Astrocyte (in vitro differentiated cells and primary cell): ENCODE measurements around the gene SLC6A3.

Source experiments
- CTCF ChIP-seq: IDR thresholded peaks from 2 replicates; pipeline ENCODE4 v1.5.1; 2011; ENCODE audit warnings: low read depth, mild to moderate bottlenecking, inconsistent platforms, low read length, moderate library complexity; ENCODE audit not compliant: insufficient read depth
- EZH2 ChIP-seq: IDR thresholded peaks from 2 replicates; pipeline ENCODE4 v1.6.1; 2012; ENCODE audit warnings: mild to moderate bottlenecking, low read length, inconsistent platforms; ENCODE audit not compliant: insufficient read depth

GRCh38 chr5:1477341-1477740, 32.1 kb upstream of the SLC6A3 start:
- TF ChIP-seq CTCF, result no peak
- TF ChIP-seq EZH2, result no peak
